GM18861 (cell line): Measurements from ENCODE around the gene SLC30A5.
"Not testable (repeated sequence)": the region's sequence is repeated elsewhere in the genome, so short reads cannot be mapped to it uniquely, and the experiment has no call there.

Experiments
- ATAC-seq: cut with Tn5 transposase; IDR thresholded peaks from one replicate; pipeline ENCODE4 v1.9.1; 2021; ENCODE audit not compliant: unreplicated experiment

SLC30A5 gene

GRCh38 chr5:69093771-69094482 is at the start of gene SLC30A5:
TSS of gene SLC30A5 (plus strand) at chr5:69094014. CDS start at chr5:69094256, 242 bp downstream.
- peak; percentile 100 for ATAC-seq

GRCh38 chr5:69045213-69045612 is 48.6 kb upstream of the SLC30A5 start:
- not testable (repeated sequence) for ATAC-seq

- ATAC-seq: no peak
These were observed 47.3 kb upstream of the SLC30A5 start for GRCh38 chr5:69046375-69046957.

- no peak for ATAC-seq
These were observed 45.6 kb upstream of the SLC30A5 start for GRCh38 chr5:69048230-69048629.

GRCh38 chr5:69049151-69049550 is 44.7 kb upstream of the SLC30A5 start:
- ATAC-seq: no peak

- no peak for ATAC-seq
These were observed 44.0 kb upstream of the SLC30A5 start for GRCh38 chr5:69049796-69050195.

GRCh38 chr5:69050214-69050613 is 43.6 kb upstream of the SLC30A5 start:
- ATAC-seq: no peak

- no peak for ATAC-seq
These were observed 41.6 kb upstream of the SLC30A5 start for GRCh38 chr5:69052181-69052580.

- no peak for ATAC-seq
These were observed 18.9 kb upstream of the SLC30A5 start for GRCh38 chr5:69074664-69075521.

GRCh38 chr5:69075522-69076179 is 18.2 kb upstream of the SLC30A5 start:
- no peak for ATAC-seq

- no peak for ATAC-seq
These were observed 14.8 kb upstream of the SLC30A5 start for GRCh38 chr5:69078921-69079540.

- no peak for ATAC-seq
These were observed 14.3 kb upstream of the SLC30A5 start for GRCh38 chr5:69079556-69079955.

GRCh38 chr5:69083412-69083811 is 10.4 kb upstream of the SLC30A5 start:
- ATAC-seq: no peak

- ATAC-seq: no peak
These were observed 9.6 kb upstream of the SLC30A5 start for GRCh38 chr5:69084195-69084594.

GRCh38 chr5:69084903-69085302 is 8.9 kb upstream of the SLC30A5 start:
- no peak for ATAC-seq

- no peak for ATAC-seq
These were observed 7.6 kb upstream of the SLC30A5 start for GRCh38 chr5:69086206-69086605.

- not testable (repeated sequence) for ATAC-seq
These were observed 5.8 kb upstream of the SLC30A5 start for GRCh38 chr5:69088006-69088405.

GRCh38 chr5:69090158-69090557 is 3.7 kb upstream of the SLC30A5 start:
- no peak for ATAC-seq

GRCh38 chr5:69091771-69092170 is 2.0 kb upstream of the SLC30A5 start:
- no peak for ATAC-seq

- ATAC-seq: no peak
These were observed 845 bp upstream of the SLC30A5 start for GRCh38 chr5:69092969-69093368.

GRCh38 chr5:69099302-69099701 is 5.5 kb downstream of the SLC30A5 start:
- no peak for ATAC-seq
